MM.1S (cell line): ENCODE data around the gene ZFAND2B.

Source experiments
- DNase-seq: peaks from one replicate; pipeline ENCODE4 v3.0.0-alpha.2; 2015
- H2AFZ ChIP-seq: fragments of 300-600 bp; sonication (generic); 2 replicates; pipeline ENCODE4 v1.6.0; 2016; ENCODE audit warnings: antibody characterized with exemption, low read length
- H3F3A ChIP-seq: fragments of 300-600 bp; sonication (generic); 2 replicates; pipeline ENCODE4 v1.6.1; 2016; ENCODE audit warnings: mild to moderate bottlenecking, antibody characterized with exemption, low read length, moderate library complexity, mixed read lengths; ENCODE audit not compliant: insufficient read depth
- H3K27ac ChIP-seq: fragments of 300-600 bp; sonication (generic); 2 replicates; pipeline ENCODE4 v1.5.1; 2016; ENCODE audit warnings: mild to moderate bottlenecking, low read length
- H3K27me3 ChIP-seq: fragments of 300-600 bp; sonication (generic); replicated peaks from 2 replicates; pipeline ENCODE4 v1.6.0; 2016; ENCODE audit warnings: low read length; ENCODE audit not compliant: insufficient read depth
- H3K36me3 ChIP-seq: fragments of 300-600 bp; sonication (generic); replicated peaks from 2 replicates; pipeline ENCODE4 v1.6.1; 2016; ENCODE audit warnings: mild to moderate bottlenecking, low read length, mixed read lengths; ENCODE audit not compliant: insufficient read depth
- H3K4me1 ChIP-seq: fragments of 300-600 bp; sonication (generic); 2 replicates; pipeline ENCODE4 v1.6.1; 2016; ENCODE audit warnings: low read length, mixed read lengths
- H3K4me2 ChIP-seq: fragments of 300-600 bp; sonication (generic); 2 replicates; pipeline ENCODE4 v1.6.0; 2016; ENCODE audit warnings: low read depth, low read length
- H3K4me3 ChIP-seq: fragments of 300-600 bp; sonication (generic); 2 replicates; pipeline ENCODE4 v1.5.1; 2016; ENCODE audit warnings: low read length, mixed read lengths
- H3K79me2 ChIP-seq: fragments of 300-600 bp; sonication (generic); 2 replicates; pipeline ENCODE4 v1.6.1; 2016; ENCODE audit warnings: mixed run types, low read length, mixed read lengths
- H3K9ac ChIP-seq: fragments of 300-600 bp; sonication (generic); 2 replicates; pipeline ENCODE4 v1.6.1; 2016; ENCODE audit warnings: low read length, mixed read lengths
- H3K9me2 ChIP-seq: fragments of 300-600 bp; sonication (generic); replicated peaks from 2 replicates; pipeline ENCODE4 v1.6.1; 2016; ENCODE audit warnings: mild to moderate bottlenecking, low read length, mixed read lengths; ENCODE audit not compliant: insufficient read depth
- H3K9me3 ChIP-seq: fragments of 300-600 bp; sonication (generic); replicated peaks from 2 replicates; pipeline ENCODE4 v1.6.1; 2016; ENCODE audit warnings: mild to moderate bottlenecking, low read length, mixed read lengths; ENCODE audit not compliant: insufficient read depth
- H4K20me1 ChIP-seq: fragments of 300-600 bp; sonication (generic); 2 replicates; pipeline ENCODE4 v1.6.1; 2016; ENCODE audit warnings: mild to moderate bottlenecking, low read length, moderate library complexity, mixed read lengths; ENCODE audit not compliant: insufficient read depth
- CTCF ChIP-seq: fragments of 300-600 bp; sonication (generic); IDR thresholded peaks from 2 replicates; pipeline ENCODE4 v1.5.1; 2016; ENCODE audit warnings: antibody characterized with exemption, low read length, mixed read lengths
- EZH2 ChIP-seq: fragments of 300-600 bp; sonication (generic); optimal IDR thresholded peaks from 2 replicates; pipeline ENCODE3; 2017; ENCODE audit warnings: low read depth, mild to moderate bottlenecking, antibody characterized with exemption, low read length, mixed read lengths
- EZH2phosphoT487 ChIP-seq: fragments of 300-600 bp; sonication (generic); IDR thresholded peaks from 2 replicates; pipeline ENCODE4 v1.6.1; 2018; ENCODE audit warnings: antibody characterized with exemption, low read length

The ZFAND2B gene

GRCh38 chr2:219218732-219219701, 12.4 kb downstream of the ZFAND2B start, which contains the start of gene ABCB6:
TSS of gene ABCB6 (minus strand) at chr2:219218958. CDS start at chr2:219218673, 285 bp downstream.
- H3K4me3 ChIP-seq = peak within 1 kb of the TSS; percentile 76
- H3K27ac ChIP-seq = peak within 1 kb of the TSS; percentile 59; the same call in 1 of the 2 replicates
- no peak for TF ChIP-seq CTCF
- TF ChIP-seq EZH2 = no peak
- TF ChIP-seq EZH2phosphoT487 = no peak
- peak within 1 kb of the TSS; percentile 99 for H3K4me2 ChIP-seq
- H3K9me2 ChIP-seq = no peaks in the 10 kb centered on the region
- H3K9ac ChIP-seq = peak within 1 kb of the TSS; percentile 67
- H3K4me1 ChIP-seq = peaks cover 13% of the 10 kb centered on the region
- DNase-seq = peak; percentile 94
- peaks cover 6% of the 10 kb centered on the region; the same call in 1 of the 2 replicates for H3K79me2 ChIP-seq
- peaks cover 17% of the 10 kb centered on the region; the same call in 1 of the 2 replicates for H3F3A ChIP-seq
- no peaks in the 10 kb centered on the region for H3K27me3 ChIP-seq
- no peaks in the 10 kb centered on the region for H3K9me3 ChIP-seq
- peak within 1 kb of the TSS; percentile 78 for H2AFZ ChIP-seq
- H3K36me3 ChIP-seq = no peaks in the 10 kb centered on the region; the same call in 1 of the 2 replicates
- no peaks in the 10 kb centered on the region for H4K20me1 ChIP-seq

- Histone ChIP-seq H3F3A (peaks cover 17% of the 10 kb centered on the region; the same call in 1 of the 2 replicates), H3K4me3 (no peak overlapping the region), H3K9ac (no peak overlapping the region), H3K27me3 (no peaks in the 10 kb centered on the region), H3K9me3 (no peaks in the 10 kb centered on the region), H3K9me2 (no peaks in the 10 kb centered on the region), H3K36me3 (no peaks in the 10 kb centered on the region; the same call in 1 of the 2 replicates), H3K4me2 (no peak overlapping the region), H3K27ac (no peak overlapping the region), H2AFZ (no peak overlapping the region), H3K4me1 (peaks cover 13% of the 10 kb centered on the region), H4K20me1 (no peaks in the 10 kb centered on the region), H3K79me2 (peaks cover 6% of the 10 kb centered on the region; the same call in 1 of the 2 replicates)
- TF ChIP-seq CTCF (no peak), EZH2phosphoT487 (no peak), EZH2 (no peak)
- DNase-seq = no peak
Observed at GRCh38 chr2:219219784-219220532, 13.4 kb downstream of the ZFAND2B start.

GRCh38 chr2:219220652-219221402, 14.2 kb downstream of the ZFAND2B start:
- no peaks in the 10 kb centered on the region for H3K9me3 ChIP-seq
- H3K27ac ChIP-seq = no peak overlapping the region
- H4K20me1 ChIP-seq = no peaks in the 10 kb centered on the region
- DNase-seq = no peak
- no peaks in the 10 kb centered on the region for H3K9me2 ChIP-seq
- H3K36me3 ChIP-seq = no peaks in the 10 kb centered on the region; the same call in 1 of the 2 replicates
- H3K27me3 ChIP-seq = no peaks in the 10 kb centered on the region
- H3K4me3 ChIP-seq = no peak overlapping the region
- H3F3A ChIP-seq = peaks cover 17% of the 10 kb centered on the region; the same call in 1 of the 2 replicates
- no peak overlapping the region for H3K9ac ChIP-seq
- TF ChIP-seq CTCF = no peak
- TF ChIP-seq EZH2 = no peak
- no peak for TF ChIP-seq EZH2phosphoT487
- peaks cover 6% of the 10 kb centered on the region; the same call in 1 of the 2 replicates for H3K79me2 ChIP-seq
- H2AFZ ChIP-seq = no peak overlapping the region
- H3K4me1 ChIP-seq = peaks cover 13% of the 10 kb centered on the region
- H3K4me2 ChIP-seq = no peak overlapping the region
